Activated B cell treated with CpG ODN at 0.5 μM for 24 hours (primary cell): ENCODE data around the gene ST8SIA1. TPM values are rescaled to one million over a fixed set of nuclear protein-coding genes. Genes with fewer than 3 reads are reported as not detected.
A peak's percentile ranks its signal among the peaks of the same experiment; 100 is the strongest.

Source experiments
- ATAC-seq: fragments of 200-7000 bp; cut with Tn5 transposase; one replicate; pipeline ENCODE4 v1.10.0; 2021; ENCODE audit warnings: low read depth, mild to moderate bottlenecking, moderate library complexity
- CTCF ChIA-PET: fragments of 350-600 bp; sonication (Branson Sonifier 250); formaldehyde crosslinking; loops from one replicate; lab custom pipeline; 2021; ENCODE audit warnings: antibody characterized with exemption; lab: Charles Lee
- POLR2A ChIA-PET: fragments of 350-600 bp; sonication (Branson Sonifier 250); formaldehyde crosslinking; loops from one replicate; lab custom pipeline; 2021; ENCODE audit warnings: antibody characterized with exemption; lab: Charles Lee
- DNase-seq: peaks from one replicate; pipeline ENCODE4 v3.0.0; 2022
- H3K27ac Mint-ChIP-seq: one replicate; pipeline ENCODE4 v1.8.0; 2020; ENCODE audit warnings: mixed read lengths
- H3K27me3 Mint-ChIP-seq: one replicate; pipeline ENCODE4 v1.8.0; 2021; ENCODE audit warnings: mixed read lengths
- H3K36me3 Mint-ChIP-seq: one replicate; pipeline ENCODE4 v1.8.0; 2021; ENCODE audit warnings: low read depth, mixed read lengths
- H3K4me1 Mint-ChIP-seq: one replicate; pipeline ENCODE4 v1.8.0; 2021; ENCODE audit warnings: mixed read lengths
- H3K4me3 Mint-ChIP-seq: one replicate; pipeline ENCODE4 v1.8.0; 2020; ENCODE audit warnings: mild to moderate bottlenecking, mixed read lengths
- H3K9me3 Mint-ChIP-seq: one replicate; pipeline ENCODE4 v1.8.0; 2020; ENCODE audit warnings: mixed read lengths
- CTCF ChIP-seq: fragments of 200-600 bp; IDR thresholded peaks from one replicate; pipeline ENCODE4 v1.8.0; 2022; ENCODE audit warnings: antibody characterized with exemption, mild to moderate bottlenecking
- intact Hi-C: fragments of 100-400 bp; cut with micrococcal nuclease; formaldehyde crosslinking; loops from one replicate; pipeline ENCODE4 v1.15.1; 2024
- total RNA-seq: library from RNA; stranded (reverse); gene quantifications from 2 replicates; pipeline ENCODE4 v1.2.3, GENCODE V29; 2022

The ST8SIA1 gene
- total RNA-seq, 1 donor from 2014 or later: 0.31 TPM

- intact Hi-C loops: no loop called here
- DNase-seq (no peak), ATAC-seq (peak; percentile 34)
- Mint-ChIP-seq H3K4me3 (no peak overlapping the region), H3K9me3 (peaks cover 3% of the 10 kb centered on the region), H3K36me3 (no peaks in the 10 kb centered on the region), H3K4me1 (peaks cover 5% of the 10 kb centered on the region), H3K27me3 (peaks cover 10% of the 10 kb centered on the region), H3K27ac (no peak overlapping the region)
- ChIA-PET POLR2A (no interaction called here), CTCF (no interaction called here)
- TF ChIP-seq CTCF: no peak
Observed at GRCh38 chr12:22276867-22277266, 57.6 kb downstream of the ST8SIA1 start.

- no peak for DNase-seq
- POLR2A ChIA-PET: no interaction called here
- peaks cover 3% of the 10 kb centered on the region for H3K9me3 Mint-ChIP-seq
- no peak overlapping the region for H3K27ac Mint-ChIP-seq
- H3K36me3 Mint-ChIP-seq: no peaks in the 10 kb centered on the region
- ATAC-seq: no peak
- CTCF ChIA-PET: no interaction called here
- peaks cover 5% of the 10 kb centered on the region for H3K4me1 Mint-ChIP-seq
- intact Hi-C loops: no loop called here
- H3K4me3 Mint-ChIP-seq: no peak overlapping the region
- TF ChIP-seq CTCF: no peak
- peaks cover 11% of the 10 kb centered on the region for H3K27me3 Mint-ChIP-seq
Observed at GRCh38 chr12:22276313-22276712, 58.2 kb downstream of the ST8SIA1 start.

GRCh38 chr12:22275843-22276242 lies 58.7 kb downstream of the ST8SIA1 start:
- POLR2A ChIA-PET: no interaction called here
- CTCF ChIA-PET: no interaction called here
- H3K36me3 Mint-ChIP-seq: no peaks in the 10 kb centered on the region

DNA sequence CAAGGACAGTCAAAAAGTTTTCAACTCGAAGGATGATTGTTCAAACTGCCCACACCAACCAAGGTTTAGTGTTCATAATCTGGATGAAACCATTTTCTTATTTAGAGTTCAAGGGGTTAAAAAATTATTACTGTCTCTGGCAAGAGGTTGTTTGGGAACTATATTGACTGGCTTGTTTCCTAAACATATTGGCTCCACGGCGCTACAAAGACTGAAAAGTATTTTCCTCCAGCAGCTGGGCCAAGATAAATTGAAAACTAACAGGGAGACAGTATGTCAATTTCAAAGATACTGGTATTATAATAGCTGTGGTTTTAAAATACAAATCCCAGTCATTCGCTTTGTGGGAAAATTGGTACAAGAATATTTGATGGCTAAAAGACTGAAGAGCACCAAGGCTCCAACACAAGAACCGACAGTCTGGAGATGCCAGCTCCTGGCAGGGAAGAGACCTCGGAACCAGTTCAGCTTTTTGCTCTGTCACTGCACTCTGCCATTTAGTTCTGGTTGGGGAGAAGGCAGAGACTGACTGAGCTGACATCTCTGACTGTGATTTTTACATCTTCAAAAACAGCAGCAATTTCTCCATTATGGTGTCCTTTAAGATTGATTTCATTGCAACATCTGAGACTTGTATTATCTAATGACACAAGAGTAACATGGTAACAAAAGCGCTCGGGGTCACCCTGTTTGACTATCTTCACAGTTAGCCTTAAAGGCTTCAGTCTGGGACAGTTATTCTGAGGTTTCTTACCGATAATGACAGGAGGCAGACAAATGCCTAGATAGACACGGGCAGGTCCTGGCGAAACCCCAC lies 62.0 kb downstream of the ST8SIA1 start:
- H3K9me3 Mint-ChIP-seq: no peaks in the 10 kb centered on the region
- ChIA-PET CTCF (no interaction called here), POLR2A (no interaction called here)
- intact Hi-C loops: no loop called here
- ATAC-seq (no peak), DNase-seq (no peak)
- no peaks in the 10 kb centered on the region for H3K36me3 Mint-ChIP-seq
- H3K27ac Mint-ChIP-seq: no peak overlapping the region
- TF ChIP-seq CTCF: no peak
- H3K4me3 Mint-ChIP-seq: no peak overlapping the region
- H3K4me1 Mint-ChIP-seq: peaks cover 10% of the 10 kb centered on the region
- peaks cover 7% of the 10 kb centered on the region for H3K27me3 Mint-ChIP-seq

More at GRCh38 chr12:22275843-22276242, 58.7 kb downstream of the ST8SIA1 start:
- Mint-ChIP-seq H3K4me1 (peaks cover 5% of the 10 kb centered on the region), H3K4me3 (no peak overlapping the region), H3K9me3 (peaks cover 3% of the 10 kb centered on the region), H3K27me3 (peaks cover 11% of the 10 kb centered on the region), H3K27ac (no peak overlapping the region)
- intact Hi-C loops: no loop called here
- ATAC-seq: no peak
- no peak for TF ChIP-seq CTCF
- DNase-seq: no peak

DNA sequence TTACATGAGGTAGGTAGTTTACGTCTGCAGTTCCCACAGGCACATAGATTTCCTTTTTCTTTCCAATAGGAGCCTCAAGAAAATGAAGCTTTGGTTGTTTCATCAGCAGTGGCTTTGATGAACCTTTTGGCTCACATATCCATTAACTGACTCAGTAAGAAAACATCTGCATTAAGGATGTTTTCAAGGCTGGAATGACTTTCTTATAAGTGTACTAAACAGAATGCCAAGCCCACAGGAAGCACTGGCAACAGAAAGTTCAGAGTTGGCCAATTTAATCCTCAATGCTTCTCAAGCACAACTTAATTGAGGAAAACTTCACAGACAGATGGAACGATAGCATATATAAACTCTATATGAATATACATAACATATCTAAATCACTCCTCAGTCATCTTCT lies 63.5 kb downstream of the ST8SIA1 start:
- H3K4me3 Mint-ChIP-seq: no peak overlapping the region
- no peak overlapping the region for H3K27ac Mint-ChIP-seq
- no peaks in the 10 kb centered on the region for H3K9me3 Mint-ChIP-seq
- ATAC-seq (no peak), DNase-seq (no peak)
- peaks cover 5% of the 10 kb centered on the region for H3K4me1 Mint-ChIP-seq
- H3K27me3 Mint-ChIP-seq: peaks cover 7% of the 10 kb centered on the region
- CTCF ChIA-PET: no interaction called here
- intact Hi-C loops: no loop called here
- TF ChIP-seq CTCF: no peak
- no peaks in the 10 kb centered on the region for H3K36me3 Mint-ChIP-seq
- POLR2A ChIA-PET: no interaction called here
